ENCODE results near the gene MAP6. TPM values are rescaled to one million over a fixed set of nuclear protein-coding genes. Genes with fewer than 3 reads are reported as not detected.

MAP6 gene
- total and polyA plus RNA-seq, 12 donors = 11.4 to 56.0 (median 22.6) TPM

- H3K27me3 ChIP-seq = no peaks in the 10 kb centered on the region
- intact Hi-C loops (cut with DNase I) = no loop called here
- no peak overlapping the region for H3K4me3 ChIP-seq
- no peak for TF ChIP-seq CTCF (IDR thresholded peaks at IDR 0.05)
- H3K36me3 ChIP-seq (replicated peaks in 1 of 2) = no peaks in the 10 kb centered on the region
- no peak overlapping the region for H3K27ac ChIP-seq
- H3K9me3 ChIP-seq (replicated peaks in 1 of 3) = no peaks in the 10 kb centered on the region
- no peaks in the 10 kb centered on the region for H3K4me1 ChIP-seq (replicated peaks in 1 of 2)
- 94 to 100% (median 95%) methylated on average over 3 of the region's 3 CpGs for WGBS, 4 donors
- DNase-seq = no peak
Measured at GRCh38 chr11:75650167-75650723, 18.6 kb downstream of the MAP6 start.

GRCh38 chr11:75644946-75645345 lies 23.9 kb downstream of the MAP6 start:
- no peak overlapping the region for H3K27ac ChIP-seq
- TF ChIP-seq POLR2A (IDR thresholded peaks at IDR 0.05) (no peak), CTCF (IDR thresholded peaks at IDR 0.05) (no peak)
- DNase-seq = no peak
- intact Hi-C loops (cut with DNase I) = no loop called here
- no peaks in the 10 kb centered on the region for H3K36me3 ChIP-seq (replicated peaks in 1 of 2)
- no peak overlapping the region for H3K4me3 ChIP-seq
- 69 to 76% (median 74%) methylated on average over 5 to 6 of the region's 6 CpGs for WGBS, 4 donors
- no peaks in the 10 kb centered on the region for H3K9me3 ChIP-seq (replicated peaks in 1 of 3)
- no peaks in the 10 kb centered on the region for H3K27me3 ChIP-seq
- peaks cover 3 to 4% of the 10 kb centered on the region in 2 donors for H3K4me1 ChIP-seq (replicated peaks in 1 of 2)

- H3K36me3 ChIP-seq (replicated peaks in 1 of 2) = no peaks in the 10 kb centered on the region
- TF ChIP-seq POLR2A (IDR thresholded peaks at IDR 0.05) = no peak
- no peak for TF ChIP-seq CTCF (IDR thresholded peaks at IDR 0.05)
- H3K4me3 ChIP-seq = no peak overlapping the region
- DNase-seq = no peak
- H3K9me3 ChIP-seq (replicated peaks in 1 of 3) = no peaks in the 10 kb centered on the region
- H3K4me1 ChIP-seq (replicated peaks in 1 of 2) = peaks cover 4 to 10% of the 10 kb centered on the region in 2 donors
- no peaks in the 10 kb centered on the region for H3K27me3 ChIP-seq
- H3K27ac ChIP-seq = no peak overlapping the region
- intact Hi-C loops (cut with DNase I) = no loop called here
Measured at GRCh38 chr11:75644370-75644769, 24.5 kb downstream of the MAP6 start.

GRCh38 chr11:75642402-75643113 lies 26.3 kb downstream of the MAP6 start:
- 83 to 90% (median 88%) methylated on average over 2 of the region's 2 CpGs for WGBS, 4 donors
- H3K4me3 ChIP-seq = no peak overlapping the region
- no peak overlapping the region for H3K27ac ChIP-seq

More at GRCh38 chr11:75642402-75643113, 26.3 kb downstream of the MAP6 start:
- DNase-seq = no peak
- TF ChIP-seq CTCF (IDR thresholded peaks at IDR 0.05) (no peak), POLR2A (IDR thresholded peaks at IDR 0.05) (no peak)
- H3K36me3 ChIP-seq (replicated peaks in 1 of 2) = no peaks in the 10 kb centered on the region
- H3K27me3 ChIP-seq = no peaks in the 10 kb centered on the region
- H3K9me3 ChIP-seq (replicated peaks in 1 of 3) = no peaks in the 10 kb centered on the region
- H3K4me1 ChIP-seq (replicated peaks in 1 of 2) = peaks cover 4 to 10% of the 10 kb centered on the region in 2 donors
- intact Hi-C loops (cut with DNase I) = no loop called here

All from adrenal gland (tissue), 12 donors.